SKM-1 treated with dmso at 0.1 percent for 144 hours (cell line): ENCODE results near the gene ETV3.

Experiments
- DNase-seq: peaks from one replicate; lab custom pipeline; 2025; ENCODE audit not compliant: unreplicated experiment; lab: John Stamatoyannopoulos, UW

Gene ETV3

DNA sequence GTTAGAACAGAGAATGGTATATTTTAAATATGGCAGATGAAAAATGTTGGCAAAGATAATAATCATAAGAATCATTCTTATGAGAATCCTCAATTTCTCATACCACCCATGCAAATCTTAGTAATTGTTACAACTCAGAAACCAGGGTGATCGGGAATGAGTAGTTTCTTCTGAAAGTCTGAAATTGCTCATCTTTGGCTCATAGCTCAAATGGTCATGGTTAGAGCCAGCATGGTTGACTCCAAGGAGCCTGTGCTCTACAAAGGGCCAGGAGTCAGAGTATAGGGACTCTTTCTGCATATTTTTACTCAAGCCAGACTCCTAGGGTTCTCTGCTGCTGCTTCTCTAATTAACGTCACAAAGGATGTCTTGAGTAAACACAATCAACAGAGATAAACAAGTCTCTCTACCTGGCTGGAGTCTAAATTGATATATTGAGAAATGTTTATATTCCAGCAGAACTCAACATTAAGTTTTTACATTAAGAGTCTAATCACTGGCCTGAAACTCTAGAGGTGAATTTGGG is 1.9 kb upstream of the ETV3 start:
- no peak for DNase-seq

- DNase-seq, result no peak
Measured at GRCh38 chr1:157139052-157139715, 989 bp upstream of the ETV3 start.

GRCh38 chr1:157137408-157138219 is 581 bp downstream of the ETV3 start:
- peak; percentile 50 for DNase-seq

DNA sequence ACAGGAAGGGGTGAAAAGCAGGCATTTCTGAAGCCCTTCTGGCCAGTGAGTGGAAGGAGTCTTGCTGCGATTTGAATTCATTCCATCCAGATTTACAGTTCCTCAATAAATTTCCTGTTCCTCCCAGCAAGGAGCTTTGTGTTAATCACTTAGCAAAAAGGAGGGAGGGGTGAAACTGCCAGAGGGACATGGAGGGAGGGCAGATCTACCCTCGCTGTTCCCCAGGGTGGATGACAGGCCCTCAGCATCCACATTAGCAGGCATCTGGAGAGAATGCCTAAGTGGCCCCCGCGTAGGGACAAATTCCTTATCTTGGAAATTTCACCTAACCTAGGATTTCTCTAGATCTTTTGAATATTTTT is 1.2 kb downstream of the ETV3 start:
- DNase-seq, result no peak

- no peak for DNase-seq
Measured at GRCh38 chr1:157136133-157136532, 2.1 kb downstream of the ETV3 start.

- DNase-seq, result no peak
Measured at GRCh38 chr1:157135646-157136045, 2.5 kb downstream of the ETV3 start.

- no peak for DNase-seq
Measured at GRCh38 chr1:157135070-157135469, 3.1 kb downstream of the ETV3 start.

DNA sequence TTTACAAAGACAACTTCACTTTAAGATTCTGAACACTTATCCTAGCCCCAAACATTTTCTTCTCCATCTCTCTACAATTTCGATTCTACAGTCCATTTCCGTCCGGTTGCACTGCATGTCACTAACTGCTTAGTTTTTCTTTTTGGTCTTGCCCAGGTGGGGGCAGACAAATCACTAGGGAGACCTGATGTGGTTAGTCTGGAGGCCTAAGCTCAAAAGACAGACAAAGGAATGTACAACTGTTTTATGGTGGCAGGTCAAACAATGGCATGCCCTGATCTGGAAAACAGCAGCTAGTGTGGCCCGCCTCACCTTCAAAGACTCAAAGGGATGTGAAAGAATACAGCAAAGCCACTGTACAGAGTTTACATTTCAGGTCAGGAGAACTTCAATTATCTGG is 3.8 kb downstream of the ETV3 start:
- no peak for DNase-seq

GRCh38 chr1:157133426-157133825 is 4.8 kb downstream of the ETV3 start:
- DNase-seq, result no peak

GRCh38 chr1:157132616-157133167 is 5.5 kb downstream of the ETV3 start:
- DNase-seq, result no peak

DNA sequence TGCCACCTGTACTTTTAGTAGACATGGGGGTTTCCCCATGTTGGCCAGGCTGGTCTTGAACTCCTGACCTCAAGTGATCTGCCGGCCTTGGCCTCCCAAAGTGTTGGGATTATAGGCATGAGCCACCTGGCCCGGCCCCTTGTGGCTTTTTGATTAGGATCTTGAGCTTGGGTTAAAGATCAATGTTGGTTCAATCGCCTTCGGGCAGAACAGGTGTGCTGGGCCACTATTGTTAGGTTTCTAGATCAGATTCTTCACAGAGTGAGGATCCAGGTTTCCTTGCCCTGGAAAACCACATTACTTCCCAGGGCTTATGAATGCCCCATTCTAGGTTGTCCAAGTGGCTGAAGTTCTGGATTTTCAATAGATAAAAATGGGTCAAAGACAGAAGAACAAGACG is 6.1 kb downstream of the ETV3 start:
- DNase-seq, result no peak

- DNase-seq, result no peak
Measured at GRCh38 chr1:157131281-157131680, 6.9 kb downstream of the ETV3 start.

GRCh38 chr1:157124855-157125254 is 13.3 kb downstream of the ETV3 start:
- DNase-seq, result no peak

DNA sequence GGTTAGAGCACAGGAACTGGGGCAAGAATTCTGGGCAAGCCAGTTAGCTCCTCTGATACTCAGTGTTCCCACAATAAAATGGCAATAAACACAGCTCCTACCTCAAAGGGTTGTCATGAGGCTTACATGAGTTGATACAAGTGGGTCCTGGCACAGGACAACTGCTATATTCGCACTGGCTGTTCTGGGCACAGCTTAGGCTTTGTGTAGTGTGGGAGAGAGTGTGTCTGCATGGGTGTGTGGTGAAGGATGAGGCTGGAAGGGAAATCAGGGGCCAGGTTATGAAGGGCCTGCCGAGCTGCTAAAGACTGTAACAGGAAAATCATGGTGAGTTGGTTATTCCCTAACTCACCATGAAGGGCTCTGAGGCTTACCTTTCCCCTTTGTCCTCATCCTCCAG is 18.7 kb downstream of the ETV3 start:
- DNase-seq, result no peak

DNA sequence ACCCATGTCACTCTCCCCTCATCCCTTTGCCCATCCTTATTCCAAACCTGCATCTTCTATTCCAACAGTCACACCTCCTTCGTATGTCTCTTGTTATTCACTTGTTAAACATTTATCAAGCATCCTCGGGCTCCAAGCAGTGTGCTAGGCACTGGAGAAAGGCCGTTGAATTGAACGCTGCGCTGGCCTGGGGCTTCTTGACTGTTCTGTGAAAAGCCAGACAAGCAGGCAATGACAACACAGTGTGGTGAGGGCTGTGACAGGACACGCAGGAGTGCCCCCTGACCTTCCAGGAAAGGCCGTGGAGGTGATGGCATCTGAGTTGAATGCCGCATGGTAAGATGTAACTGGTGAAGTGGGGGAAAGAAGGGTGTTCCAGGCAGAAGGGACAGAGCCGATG is 19.2 kb downstream of the ETV3 start:
- DNase-seq, result no peak

DNA sequence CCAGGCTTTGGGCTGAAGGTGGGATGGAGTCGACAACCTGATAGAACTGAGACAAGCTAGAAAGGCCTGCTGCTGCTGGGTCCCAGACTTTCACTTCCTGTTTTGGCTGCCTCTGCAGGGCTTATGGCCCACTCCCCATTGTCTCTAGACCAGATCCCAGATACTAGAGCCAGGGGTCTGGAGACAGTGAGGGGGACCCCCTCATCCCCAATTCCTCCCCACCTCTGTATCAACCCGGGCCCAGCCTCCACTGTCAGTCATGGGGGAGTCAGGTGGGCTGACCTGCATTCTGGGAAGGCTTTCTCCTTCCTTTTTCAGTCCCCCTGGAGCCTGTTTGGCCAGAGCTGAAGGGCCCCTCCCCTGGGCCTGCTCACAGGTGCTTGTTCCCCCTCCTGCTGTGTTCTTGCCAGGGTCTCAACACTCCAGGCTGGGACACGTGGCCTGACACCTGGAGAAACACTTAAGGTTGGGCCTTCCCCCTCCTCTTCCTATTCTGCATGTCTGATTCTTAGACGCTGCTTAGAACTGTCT is 20.6 kb downstream of the ETV3 start:
- peak; percentile 47 for DNase-seq

DNA sequence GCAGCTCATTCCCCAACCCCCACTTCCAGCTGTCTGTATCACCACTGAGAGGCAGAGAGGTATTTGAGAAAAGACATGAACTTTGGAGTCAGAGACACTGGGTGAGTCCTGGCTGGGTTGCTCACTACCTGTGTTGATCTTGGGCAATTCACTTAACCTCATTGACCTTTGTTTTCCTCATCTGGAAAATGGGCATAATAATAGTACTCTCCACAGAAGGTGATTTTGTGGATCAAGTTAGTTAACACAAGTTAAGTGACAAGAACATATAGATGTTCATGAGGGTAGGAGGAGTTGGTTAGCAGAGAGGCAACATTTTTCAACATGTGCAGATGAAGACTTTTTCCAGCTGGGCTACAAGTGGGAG is 21.5 kb downstream of the ETV3 start:
- DNase-seq, result no peak

GRCh38 chr1:157115851-157116736 is 22.1 kb downstream of the ETV3 start:
- no peak for DNase-seq

- no peak for DNase-seq
Measured at GRCh38 chr1:157115429-157115838, 22.8 kb downstream of the ETV3 start.

DNA sequence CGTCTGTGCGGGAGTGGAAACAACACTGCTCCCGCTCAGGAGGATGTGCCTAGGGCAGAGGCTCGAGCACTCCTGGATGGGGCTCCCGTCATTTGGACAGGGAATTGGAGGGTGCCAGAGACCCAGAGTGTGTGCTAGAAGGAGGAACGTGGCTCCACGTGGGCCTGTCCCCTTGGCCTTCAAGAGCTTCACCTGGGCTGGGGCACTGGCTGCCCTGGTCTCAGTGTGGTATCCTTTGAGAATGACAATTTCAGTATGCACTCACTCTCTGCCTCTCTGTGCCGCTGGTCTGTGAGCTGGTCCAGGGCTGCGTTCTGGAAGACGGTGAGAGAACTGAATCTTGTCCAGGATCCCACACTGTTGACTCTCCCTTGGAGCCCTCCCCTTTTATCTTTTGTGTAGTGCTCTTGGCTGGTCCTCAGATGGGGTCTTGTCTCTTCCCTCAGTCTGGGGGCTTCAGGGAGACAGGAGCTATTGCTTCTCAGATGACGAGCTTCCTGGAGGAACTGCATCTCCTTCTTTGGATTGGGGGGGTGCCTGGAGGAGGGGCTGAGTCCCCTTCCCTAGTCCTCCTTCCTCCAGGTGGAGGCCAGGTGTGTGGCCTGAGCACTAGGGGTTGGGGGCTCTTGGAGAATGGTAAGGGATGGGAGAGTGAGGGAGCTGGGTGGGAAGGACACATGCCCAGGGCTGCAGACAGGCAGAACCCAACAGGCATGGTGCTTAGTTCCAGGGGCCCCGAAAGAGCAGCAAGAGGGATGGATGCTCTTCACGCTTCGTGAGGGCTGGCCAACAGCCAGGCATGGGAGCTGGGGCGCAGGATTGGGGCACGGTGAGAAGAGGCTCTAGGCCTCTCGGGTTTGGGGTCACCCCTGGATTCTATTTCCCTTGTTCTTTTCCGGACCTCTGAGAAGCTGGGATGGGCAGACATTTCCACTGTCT is 23.7 kb downstream of the ETV3 start:
- DNase-seq, result no peak
